HEK293 (cell line): Measurements from ENCODE around the gene PAK1.

ENCODE experiments used
- CTCF ChIA-PET: fragments of 350-600 bp; formaldehyde crosslinking; extraction: SDS; loops from one replicate; lab custom pipeline; 2021; ENCODE audit warnings: antibody characterized with exemption; lab: Yijun Ruan, JAX
- POLR2A ChIA-PET: fragments of 300-600 bp; formaldehyde crosslinking; extraction: SDS; loops from one replicate; lab custom pipeline; 2020; ENCODE audit warnings: antibody characterized with exemption, inconsistent platforms; lab: Yijun Ruan, JAX
- H3K27ac ChIP-seq: fragments of 200-500 bp; sonication (Bioruptor generic); 2 replicates; pipeline ENCODE4 v1.5.1; 2014; ENCODE audit warnings: low read depth, low read length, control low read depth, inconsistent platforms; ENCODE audit errors: extremely low read depth
- H3K36me3 ChIP-seq, 2 experiments: fragments of 200-500 bp in 1 of 2; sonication (Bioruptor generic) in 1 of 2; 1 replicate in 1 of 2; 2 replicates in 1 of 2; pipeline ENCODE4 v1.5.1; 2014 to 2017; ENCODE audit warnings: inconsistent platforms in 2 of 2, low read length in 2 of 2; ENCODE audit not compliant: control insufficient read depth in 2 of 2, insufficient read depth in 1 of 2
- H3K4me1 ChIP-seq: fragments of 200-500 bp; sonication (Bioruptor generic); 2 replicates; pipeline ENCODE4 v1.5.1; 2014; ENCODE audit warnings: mild to moderate bottlenecking, low read length, inconsistent platforms; ENCODE audit not compliant: control insufficient read depth, insufficient read depth
- H3K4me3 ChIP-seq: 2 replicates; pipeline ENCODE4 v1.5.1; 2011; ENCODE audit warnings: low read depth, mild to moderate bottlenecking, control low read depth, low read length, moderate library complexity
- H3K9me3 ChIP-seq: fragments of 200-500 bp; sonication (Bioruptor generic); 2 replicates; pipeline ENCODE4 v1.5.1; 2014; ENCODE audit warnings: low read depth, low read length, inconsistent platforms; ENCODE audit not compliant: control insufficient read depth, insufficient read depth
- BCL11B ChIP-seq: fragments of 450-650 bp; formaldehyde crosslinking; IDR thresholded peaks from 2 replicates; pipeline ENCODE4 v1.5.1; 2016; ENCODE audit warnings: low read depth, missing biosample characterization, missing genetic modification characterization
- GFI1B ChIP-seq: fragments of 450-650 bp; formaldehyde crosslinking; IDR thresholded peaks from 2 replicates; pipeline ENCODE4 v1.5.1; 2016; ENCODE audit warnings: missing biosample characterization, missing genetic modification characterization
- IKZF3 ChIP-seq: fragments of 450-650 bp; IDR thresholded peaks from 2 replicates; pipeline ENCODE4 v1.5.0; 2018; ENCODE audit warnings: missing biosample characterization, mild to moderate bottlenecking, missing genetic modification characterization, moderate library complexity
- PRDM6 ChIP-seq: fragments of 450-650 bp; formaldehyde crosslinking; IDR thresholded peaks from 2 replicates; pipeline ENCODE4 v1.5.1; 2017; ENCODE audit warnings: missing biosample characterization, missing genetic modification characterization
- SP7 ChIP-seq: fragments of 450-650 bp; formaldehyde crosslinking; IDR thresholded peaks from 2 replicates; pipeline ENCODE4 v1.5.1; 2016; ENCODE audit warnings: missing biosample characterization, missing genetic modification characterization
- YY2 ChIP-seq: fragments of 450-650 bp; formaldehyde crosslinking; IDR thresholded peaks from 2 replicates; pipeline ENCODE4 v1.5.1; 2016; ENCODE audit warnings: missing biosample characterization, missing genetic modification characterization
- ZFP41 ChIP-seq: fragments of 450-650 bp; formaldehyde crosslinking; IDR thresholded peaks from 2 replicates; pipeline ENCODE4 v1.5.1; 2016; ENCODE audit warnings: missing biosample characterization, missing genetic modification characterization, borderline replicate concordance
- ZNF132 ChIP-seq: fragments of 450-650 bp; formaldehyde crosslinking; IDR thresholded peaks from 2 replicates; pipeline ENCODE4 v1.5.1; 2017; ENCODE audit warnings: missing biosample characterization, missing genetic modification characterization, borderline replicate concordance
- ZNF223 ChIP-seq: fragments of 450-650 bp; formaldehyde crosslinking; IDR thresholded peaks from 2 replicates; pipeline ENCODE4 v1.5.1; 2016; ENCODE audit warnings: missing biosample characterization, missing genetic modification characterization
- ZNF24 ChIP-seq: fragments of 450-650 bp; formaldehyde crosslinking; IDR thresholded peaks from 2 replicates; pipeline ENCODE4 v1.5.1; 2016; ENCODE audit warnings: missing biosample characterization, missing genetic modification characterization
- ZNF324 ChIP-seq: fragments of 450-650 bp; formaldehyde crosslinking; IDR thresholded peaks from 2 replicates; pipeline ENCODE4 v1.5.1; 2016; ENCODE audit warnings: missing biosample characterization, missing genetic modification characterization
- ZNF354C ChIP-seq: fragments of 450-650 bp; formaldehyde crosslinking; IDR thresholded peaks from 2 replicates; pipeline ENCODE4 v1.5.1; 2016; ENCODE audit warnings: missing biosample characterization, missing genetic modification characterization, low read depth, borderline replicate concordance
- ZNF391 ChIP-seq: fragments of 450-650 bp; formaldehyde crosslinking; IDR thresholded peaks from 2 replicates; pipeline ENCODE4 v1.5.1; 2016; ENCODE audit warnings: low read depth, missing biosample characterization, missing genetic modification characterization, borderline replicate concordance
- ZNF416 ChIP-seq: fragments of 450-650 bp; formaldehyde crosslinking; IDR thresholded peaks from 2 replicates; pipeline ENCODE4 v1.5.1; 2016; ENCODE audit warnings: missing biosample characterization, missing genetic modification characterization
- ZNF426 ChIP-seq: fragments of 450-650 bp; formaldehyde crosslinking; IDR thresholded peaks from 2 replicates; pipeline ENCODE4 v1.5.1; 2017; ENCODE audit warnings: missing biosample characterization, missing genetic modification characterization, mild to moderate bottlenecking, inconsistent platforms, moderate library complexity
- ZNF501 ChIP-seq: fragments of 450-650 bp; formaldehyde crosslinking; IDR thresholded peaks from 2 replicates; pipeline ENCODE4 v1.5.1; 2016; ENCODE audit warnings: missing biosample characterization, missing genetic modification characterization
- ZNF521 ChIP-seq: fragments of 450-650 bp; formaldehyde crosslinking; IDR thresholded peaks from 2 replicates; pipeline ENCODE4 v1.5.1; 2017; ENCODE audit warnings: missing biosample characterization, mild to moderate bottlenecking, missing genetic modification characterization
- ZNF549 ChIP-seq: fragments of 450-650 bp; IDR thresholded peaks from 2 replicates; pipeline ENCODE4 v1.5.1; 2018; ENCODE audit warnings: missing biosample characterization, missing genetic modification characterization, mild to moderate bottlenecking, inconsistent platforms, moderate library complexity
- ZNF629 ChIP-seq: fragments of 450-650 bp; formaldehyde crosslinking; IDR thresholded peaks from 2 replicates; pipeline ENCODE4 v1.5.1; 2017; ENCODE audit warnings: missing biosample characterization, missing genetic modification characterization
- TF ChIP-seq, protein P1 (sequence below): fragments of 450-650 bp; formaldehyde crosslinking; IDR thresholded peaks from 2 replicates; pipeline ENCODE4 v1.5.1; 2016; ENCODE audit warnings: missing biosample characterization, missing genetic modification characterization
- TF ChIP-seq, protein P2 (sequence below): fragments of 450-650 bp; formaldehyde crosslinking; IDR thresholded peaks from 2 replicates; pipeline ENCODE4 v1.5.1; 2017; ENCODE audit warnings: missing biosample characterization, missing genetic modification characterization
- TF ChIP-seq, protein P3 (sequence below): fragments of 450-650 bp; formaldehyde crosslinking; IDR thresholded peaks from 2 replicates; pipeline ENCODE4 v1.5.1; 2016; ENCODE audit warnings: missing biosample characterization, missing genetic modification characterization
- TF ChIP-seq, protein P4 (sequence below): fragments of 450-650 bp; formaldehyde crosslinking; IDR thresholded peaks from 2 replicates; pipeline ENCODE4 v1.5.1; 2016; ENCODE audit warnings: missing biosample characterization, missing genetic modification characterization

Gene PAK1

DNA sequence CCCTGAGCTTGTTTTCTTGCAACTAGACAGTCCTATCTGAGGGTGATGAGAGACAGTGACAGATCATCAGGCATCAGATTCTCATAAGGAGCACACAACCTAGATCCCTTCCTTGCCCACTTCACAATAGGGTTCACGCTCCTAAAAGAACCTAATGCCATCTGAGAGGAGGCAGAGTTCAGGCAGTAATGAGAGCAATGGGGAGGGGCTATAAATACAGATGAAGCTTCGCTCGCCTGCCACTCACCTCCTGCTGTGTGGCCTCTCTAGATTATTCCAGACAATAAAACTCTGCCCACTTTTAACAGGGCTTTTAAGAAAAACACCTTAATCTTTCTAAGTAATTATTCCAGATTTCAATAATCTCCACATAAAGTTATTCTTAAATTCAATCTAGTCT, 43.9 kb upstream of the PAK1 start:
- no peaks in the 10 kb centered on the region for H3K9me3 ChIP-seq
- TF ChIP-seq ZNF24 (tag by site-specific recombination) (no peak), YY2 (tag by site-specific recombination) (no peak), GFI1B (tag by site-specific recombination) (no peak), ZNF354C (tag by site-specific recombination) (no peak), ZNF132 (tag by site-specific recombination) (no peak), PRDM6 (tag by site-specific recombination) (peak; percentile 38; the same call in 1 of the 2 replicates), ZNF501 (no peak)
- TF ChIP-seq, all 188 proteins: peak for 1
- H3K4me3 ChIP-seq, result no peak overlapping the region
- H3K36me3 ChIP-seq, result no peaks in the 10 kb centered on the region
- ChIA-PET POLR2A (no interaction called here), CTCF (interaction anchor here (0.6 kb wide), 1 partner anchor 535 kb away, joined by 4 read pairs; no protein-coding TSS in a partner anchor)
- no peak overlapping the region for H3K27ac ChIP-seq
- no peaks in the 10 kb centered on the region for H3K4me1 ChIP-seq

DNA sequence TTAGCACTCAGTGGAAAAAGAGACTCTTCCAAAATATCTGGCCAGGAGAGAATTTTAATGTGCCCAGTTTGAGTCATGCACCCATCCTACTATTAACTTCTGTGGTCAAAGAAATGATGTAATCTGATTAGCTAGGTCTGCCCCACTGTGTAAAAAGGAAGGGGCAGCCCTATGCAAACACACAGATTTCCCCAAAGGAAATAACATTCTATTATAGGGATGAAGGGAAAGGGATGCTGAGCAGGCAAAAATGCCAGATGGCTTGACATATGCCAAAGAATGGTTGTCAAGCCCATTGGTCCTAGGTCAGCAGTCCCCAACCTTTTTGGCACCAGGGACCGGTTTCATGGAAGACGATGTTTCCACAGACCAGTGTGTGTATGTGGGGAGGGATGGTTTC, 43.3 kb upstream of the PAK1 start:
- Histone ChIP-seq H3K27ac (no peak overlapping the region), H3K4me3 (no peak overlapping the region), H3K4me1 (no peaks in the 10 kb centered on the region), H3K36me3 (no peaks in the 10 kb centered on the region), H3K9me3 (no peaks in the 10 kb centered on the region)
- POLR2A ChIA-PET, result no interaction called here
- CTCF ChIA-PET, result no interaction called here
- TF ChIP-seq BCL11B (no peak), ZNF24 (tag by site-specific recombination) (no peak), ZNF549 (tag by site-specific recombination) (no peak), ZNF324 (tag by site-specific recombination) (no peak), ZNF426 (tag by site-specific recombination) (no peak), SP7 (tag by site-specific recombination) (peak; percentile 46; the same call in 1 of the 2 replicates), ZNF391 (tag by site-specific recombination) (no peak), ZFP41 (tag by site-specific recombination) (no peak), IKZF3 (tag by site-specific recombination) (no peak), ZNF416 (no peak), ZNF629 (tag by site-specific recombination) (peak; percentile 53; the same call in 1 of the 2 replicates), ZNF223 (tag by site-specific recombination) (no peak), ZNF521 (tag by site-specific recombination) (no peak)
- TF ChIP-seq, protein P1, sequence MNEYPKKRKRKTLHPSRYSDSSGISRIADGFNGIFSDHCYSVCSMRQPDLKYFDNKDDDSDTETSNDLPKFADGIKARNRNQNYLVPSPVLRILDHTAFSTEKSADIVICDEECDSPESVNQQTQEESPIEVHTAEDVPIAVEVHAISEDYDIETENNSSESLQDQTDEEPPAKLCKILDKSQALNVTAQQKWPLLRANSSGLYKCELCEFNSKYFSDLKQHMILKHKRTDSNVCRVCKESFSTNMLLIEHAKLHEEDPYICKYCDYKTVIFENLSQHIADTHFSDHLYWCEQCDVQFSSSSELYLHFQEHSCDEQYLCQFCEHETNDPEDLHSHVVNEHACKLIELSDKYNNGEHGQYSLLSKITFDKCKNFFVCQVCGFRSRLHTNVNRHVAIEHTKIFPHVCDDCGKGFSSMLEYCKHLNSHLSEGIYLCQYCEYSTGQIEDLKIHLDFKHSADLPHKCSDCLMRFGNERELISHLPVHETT, result no peak
- TF ChIP-seq, protein P2, sequence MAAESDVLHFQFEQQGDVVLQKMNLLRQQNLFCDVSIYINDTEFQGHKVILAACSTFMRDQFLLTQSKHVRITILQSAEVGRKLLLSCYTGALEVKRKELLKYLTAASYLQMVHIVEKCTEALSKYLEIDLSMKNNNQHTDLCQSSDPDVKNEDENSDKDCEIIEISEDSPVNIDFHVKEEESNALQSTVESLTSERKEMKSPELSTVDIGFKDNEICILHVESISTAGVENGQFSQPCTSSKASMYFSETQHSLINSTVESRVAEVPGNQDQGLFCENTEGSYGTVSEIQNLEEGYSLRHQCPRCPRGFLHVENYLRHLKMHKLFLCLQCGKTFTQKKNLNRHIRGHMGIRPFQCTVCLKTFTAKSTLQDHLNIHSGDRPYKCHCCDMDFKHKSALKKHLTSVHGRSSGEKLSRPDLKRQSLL (tag by site-specific recombination), result no peak
- TF ChIP-seq, protein P3, sequence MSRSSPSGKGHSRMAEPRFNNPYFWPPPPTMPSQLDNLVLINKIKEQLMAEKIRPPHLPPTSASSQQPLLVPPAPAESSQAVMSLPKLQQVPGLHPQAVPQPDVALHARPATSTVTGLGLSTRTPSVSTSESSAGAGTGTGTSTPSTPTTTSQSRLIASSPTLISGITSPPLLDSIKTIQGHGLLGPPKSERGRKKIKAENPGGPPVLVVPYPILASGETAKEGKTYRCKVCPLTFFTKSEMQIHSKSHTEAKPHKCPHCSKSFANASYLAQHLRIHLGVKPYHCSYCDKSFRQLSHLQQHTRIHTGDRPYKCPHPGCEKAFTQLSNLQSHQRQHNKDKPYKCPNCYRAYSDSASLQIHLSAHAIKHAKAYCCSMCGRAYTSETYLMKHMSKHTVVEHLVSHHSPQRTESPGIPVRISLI, result no peak
- TF ChIP-seq, protein P4, sequence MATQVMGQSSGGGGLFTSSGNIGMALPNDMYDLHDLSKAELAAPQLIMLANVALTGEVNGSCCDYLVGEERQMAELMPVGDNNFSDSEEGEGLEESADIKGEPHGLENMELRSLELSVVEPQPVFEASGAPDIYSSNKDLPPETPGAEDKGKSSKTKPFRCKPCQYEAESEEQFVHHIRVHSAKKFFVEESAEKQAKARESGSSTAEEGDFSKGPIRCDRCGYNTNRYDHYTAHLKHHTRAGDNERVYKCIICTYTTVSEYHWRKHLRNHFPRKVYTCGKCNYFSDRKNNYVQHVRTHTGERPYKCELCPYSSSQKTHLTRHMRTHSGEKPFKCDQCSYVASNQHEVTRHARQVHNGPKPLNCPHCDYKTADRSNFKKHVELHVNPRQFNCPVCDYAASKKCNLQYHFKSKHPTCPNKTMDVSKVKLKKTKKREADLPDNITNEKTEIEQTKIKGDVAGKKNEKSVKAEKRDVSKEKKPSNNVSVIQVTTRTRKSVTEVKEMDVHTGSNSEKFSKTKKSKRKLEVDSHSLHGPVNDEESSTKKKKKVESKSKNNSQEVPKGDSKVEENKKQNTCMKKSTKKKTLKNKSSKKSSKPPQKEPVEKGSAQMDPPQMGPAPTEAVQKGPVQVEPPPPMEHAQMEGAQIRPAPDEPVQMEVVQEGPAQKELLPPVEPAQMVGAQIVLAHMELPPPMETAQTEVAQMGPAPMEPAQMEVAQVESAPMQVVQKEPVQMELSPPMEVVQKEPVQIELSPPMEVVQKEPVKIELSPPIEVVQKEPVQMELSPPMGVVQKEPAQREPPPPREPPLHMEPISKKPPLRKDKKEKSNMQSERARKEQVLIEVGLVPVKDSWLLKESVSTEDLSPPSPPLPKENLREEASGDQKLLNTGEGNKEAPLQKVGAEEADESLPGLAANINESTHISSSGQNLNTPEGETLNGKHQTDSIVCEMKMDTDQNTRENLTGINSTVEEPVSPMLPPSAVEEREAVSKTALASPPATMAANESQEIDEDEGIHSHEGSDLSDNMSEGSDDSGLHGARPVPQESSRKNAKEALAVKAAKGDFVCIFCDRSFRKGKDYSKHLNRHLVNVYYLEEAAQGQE (tag by site-specific recombination), result no peak
